K562 (cell line): ENCODE data around the gene DISC1. TPM values are rescaled to one million over a fixed set of nuclear protein-coding genes. Genes with fewer than 3 reads are reported as not detected.

Experiments used
- ATAC-seq: fragments of 200-7000 bp; cut with Tn5 transposase; 3 replicates; pipeline ENCODE4 v1.9.1; 2020; ENCODE audit warnings: moderate library complexity
- BruUV-seq: library from RNA; stranded (reverse); fragments of 400-500 nt; replicated peaks from 2 replicates; lab custom pipeline; 2021; lab: Mats Ljungman, UMichigan
- CTCF ChIA-PET: fragments of 300-600 bp; formaldehyde crosslinking; extraction: SDS; loops from one replicate; lab custom pipeline; 2021; ENCODE audit warnings: low intra/inter-chr PET ratio; lab: Yijun Ruan, JAX
- POLR2A ChIA-PET: fragments of 300-600, 350-650 bp; sonication (Branson Sonifier 250); formaldehyde crosslinking; extraction: SDS; loops from one replicate; lab custom pipeline; 2021; ENCODE audit warnings: antibody characterized with exemption, inconsistent platforms; lab: Yijun Ruan, JAX
- DNase-seq, 4 experiments: peaks; one replicate each; pipeline versions ENCODE4 v3.0.0 to v3.0.0-alpha.2; 2011 to 2018; ENCODE audit warnings: low spot score in 3 of 4, mixed read lengths in 3 of 4; ENCODE audit errors: extremely low read depth in 1 of 4
- FAIRE-seq: peaks from 2 replicates; lab custom pipeline; 2011; peaks lifted over from hg19 to GRCh38; lab: Jason Lieb, UNC
- H2AFZ ChIP-seq: 2 replicates; pipeline ENCODE4 v1.6.0; 2011; ENCODE audit warnings: low read depth, low read length, control low read depth, inconsistent platforms
- H3K27ac ChIP-seq: fragments of 200-600 bp; 3 replicates; pipeline ENCODE4 v1.8.0; 2011; ENCODE audit warnings: low read depth, mild to moderate bottlenecking, control low read depth, inconsistent platforms, low read length, moderate library complexity, mixed read lengths; ENCODE audit errors: extremely low read depth
- H3K27me3 ChIP-seq, 2 experiments: fragments of 300-600 bp in 1 of 2; 2 replicates in 1 of 2; 3 replicates in 1 of 2; pipeline versions ENCODE4 v1.6.0 to v1.8.0; 2011; ENCODE audit warnings: inconsistent platforms in 2 of 2, low read length in 2 of 2, mild to moderate bottlenecking in 1 of 2, mixed read lengths in 1 of 2, moderate library complexity in 1 of 2; ENCODE audit not compliant: control insufficient read depth in 2 of 2, insufficient read depth in 2 of 2
- H3K36me3 ChIP-seq: fragments of 300-600 bp; 3 replicates; pipeline ENCODE4 v1.8.0; 2011; ENCODE audit warnings: mild to moderate bottlenecking, low read length, inconsistent platforms; ENCODE audit not compliant: control insufficient read depth, insufficient read depth
- H3K4me1 ChIP-seq, 2 experiments: fragments of 200-600 bp in 1 of 2; replicated peaks in 1 of 2; 2 replicates in 1 of 2; 3 replicates in 1 of 2; pipeline versions ENCODE4 v1.5.1 to v1.8.0; 2011; ENCODE audit warnings: inconsistent platforms in 2 of 2, low read length in 2 of 2, mild to moderate bottlenecking in 1 of 2, mixed read lengths in 1 of 2, moderate library complexity in 1 of 2; ENCODE audit not compliant: control insufficient read depth in 2 of 2, insufficient read depth in 2 of 2
- H3K4me2 ChIP-seq: 2 replicates; pipeline ENCODE4 v1.6.1; 2011; ENCODE audit warnings: low read length, control low read depth, inconsistent platforms, mixed read lengths; ENCODE audit not compliant: insufficient read depth
- H3K4me3 ChIP-seq: fragments of 200-600 bp; sonication (generic), shearing (Covaris generic); 2 replicates; pipeline ENCODE4 v1.5.1; 2016; ENCODE audit warnings: control low read depth, inconsistent platforms
- H3K79me2 ChIP-seq: fragments of 200-600 bp; 3 replicates; pipeline ENCODE4 v1.8.0; 2011; ENCODE audit warnings: low read length, inconsistent platforms; ENCODE audit not compliant: control insufficient read depth, insufficient read depth
- H3K9ac ChIP-seq, 2 experiments: 2 replicates each; pipeline versions ENCODE4 v1.6.0 to v1.6.1; 2011; ENCODE audit warnings: low read depth in 2 of 2, low read length in 2 of 2, control low read depth in 1 of 2, inconsistent platforms in 1 of 2, mild to moderate bottlenecking in 1 of 2, mixed read lengths in 1 of 2; ENCODE audit not compliant: insufficient read depth in 1 of 2
- H3K9me1 ChIP-seq: one replicate; pipeline ENCODE4 v1.6.0; 2011; ENCODE audit warnings: inconsistent platforms, mild to moderate bottlenecking, low read length, moderate library complexity; ENCODE audit not compliant: control insufficient read depth, insufficient read depth
- H3K9me3 ChIP-seq: replicated peaks from 2 replicates; pipeline ENCODE4 v1.5.1; 2011; ENCODE audit warnings: low read depth, low read length, inconsistent platforms; ENCODE audit not compliant: control insufficient read depth, insufficient read depth
- H4K20me1 ChIP-seq: replicated peaks from 2 replicates; pipeline ENCODE4 v1.6.1; 2011; ENCODE audit warnings: low read length, inconsistent platforms, mixed read lengths; ENCODE audit not compliant: control insufficient read depth, insufficient read depth
- ARHGAP35 ChIP-seq: fragments of 450-650 bp; IDR thresholded peaks from 2 replicates; pipeline ENCODE4 v1.6.1; 2018; ENCODE audit not compliant: partially characterized antibody
- ATF3 ChIP-seq, 2 experiments: fragments of 450-650 bp in 1 of 2; sonication (generic) in 1 of 2; formaldehyde crosslinking in 1 of 2; IDR thresholded peaks in 1 of 2; conservative IDR thresholded peaks in 1 of 2; 2 replicates each; pipeline versions ENCODE4 v1.6.1 to v1.8.1; 2016 to 2023; ENCODE audit warnings: mild to moderate bottlenecking in 2 of 2, moderate library complexity in 2 of 2, inconsistent platforms in 1 of 2, missing genetic modification reagents in 1 of 2
- KLF1 ChIP-seq: fragments of 450-650 bp; IDR thresholded peaks from 2 replicates; pipeline ENCODE4 v1.6.1; 2016; ENCODE audit warnings: missing genetic modification characterization, missing compliant biosample characterization
- MEIS2 ChIP-seq: fragments of 450-650 bp; IDR thresholded peaks from 2 replicates; pipeline ENCODE4 v1.6.1; 2014; ENCODE audit warnings: mild to moderate bottlenecking; ENCODE audit not compliant: partially characterized antibody
- RBM17 ChIP-seq: fragments of 200-400 bp; formaldehyde crosslinking; IDR thresholded peaks from 2 replicates; pipeline ENCODE4 v1.6.1; 2017; ENCODE audit warnings: low read depth, mild to moderate bottlenecking, low read length, borderline replicate concordance
- RFX7 ChIP-seq: fragments of 250-450 bp; sonication (Bioruptor Pico); IDR thresholded peaks from 2 replicates; pipeline ENCODE4 v1.5.1; 2021; ENCODE audit warnings: mild to moderate bottlenecking
- SFPQ ChIP-seq: fragments of 200-400 bp; formaldehyde crosslinking; IDR thresholded peaks from 2 replicates; pipeline ENCODE4 v1.6.1; 2017; ENCODE audit warnings: mild to moderate bottlenecking, low read depth, low read length, moderate library complexity
- SMARCB1 ChIP-seq: IDR thresholded peaks from 2 replicates; pipeline ENCODE4 v1.6.1; 2011; ENCODE audit warnings: improper control_type of control experiment, low read depth; ENCODE audit not compliant: insufficient read length
- SOX6 ChIP-seq: fragments of 450-650 bp; IDR thresholded peaks from 2 replicates; pipeline ENCODE4 v1.6.1; 2014; ENCODE audit warnings: mild to moderate bottlenecking
- ZBTB33 ChIP-seq: sonication (generic); formaldehyde crosslinking; IDR thresholded peaks from 2 replicates; pipeline ENCODE4 v1.8.1; 2023; ENCODE audit warnings: mild to moderate bottlenecking, missing genetic modification reagents
- ZBTB49 ChIP-seq: sonication (generic); formaldehyde crosslinking; IDR thresholded peaks from 2 replicates; pipeline ENCODE4 v1.8.0; 2022; ENCODE audit warnings: missing genetic modification reagents, mild to moderate bottlenecking, borderline replicate concordance
- ZFPM2 ChIP-seq: fragments of 250-450 bp; sonication (Bioruptor Pico); IDR thresholded peaks from 2 replicates; pipeline ENCODE4 v1.5.1; 2022; ENCODE audit warnings: mild to moderate bottlenecking
- ZNF76 ChIP-seq: fragments of 250-450 bp; sonication (Bioruptor Pico); IDR thresholded peaks from 2 replicates; pipeline ENCODE4 v1.4.0; 2020; ENCODE audit warnings: mild to moderate bottlenecking, moderate library complexity, borderline replicate concordance
- WGBS: fragments of 100-300 bp; shearing (Covaris generic); methylation state at CpG from one replicate; pipeline ENCODE4 v1.1.6; 2016; ENCODE audit warnings: low coverage, mixed read lengths; ENCODE audit not compliant: insufficient coverage; ENCODE audit errors: missing lambda C conversion rate; 5-methylcytosine and 5-hydroxymethylcytosine counted together
- in situ Hi-C: fragments of 300-500 bp; cut with MboI; formaldehyde crosslinking; loops from 4 replicates; pipeline ENCODE4 v1.15.0; 2018; ENCODE audit warnings: inconsistent platforms, mixed read lengths
- intact Hi-C: fragments of 100-400 bp; cut with micrococcal nuclease; formaldehyde crosslinking; loops from 2 replicates; pipeline ENCODE4 v1.14.2; 2022
- polyA plus RNA-seq, 8 experiments: library from polyadenylated mRNA; depleted of rRNA in 4 of 8; stranded (reverse) in 5 of 8; unstranded in 3 of 8; fragments of >200 nt; fragmentation: Nextera tagmentation in 2 of 8; fragmentation: Illumina TruSeq in 1 of 8; extraction: Ambion mirVana in 2 of 8; extraction: Trizol in 1 of 8; gene quantifications; 2 replicates each; pipeline versions ENCODE4 v1.2.1 to v1.2.3, GENCODE V29; 2011 to 2014; ENCODE audit warnings: inconsistent platforms in 1 of 8, missing spikeins in 1 of 8
- total RNA-seq, 7 experiments: library from RNA; depleted of rRNA in 6 of 7; stranded (reverse); fragments of >200 nt in 6 of 7; fragmentation: Illumina TruSeq in 2 of 7; extraction: Trizol in 2 of 7; gene quantifications; 2 replicates each; pipeline versions ENCODE4 v1.2.1 to v1.2.3, GENCODE V29; 2011 to 2021; ENCODE audit warnings: low replicate concordance in 1 of 7

Gene DISC1
- total and polyA plus RNA-seq, 9 of the 15 experiments (the other 6 are each of a cell fraction or from before 2014, with no cell fraction given) = 0.01 to 0.11 (median 0.08) TPM; not detected in 1

GRCh38 chr1:231611111-231611510 is 15.5 kb upstream of the DISC1 start (continued):
- TF ChIP-seq ZBTB49 (CRISPR knock-in tag) (no peak), ARHGAP35 (no peak)

GRCh38 chr1:231611851-231612250 is 14.7 kb upstream of the DISC1 start:
- ATAC-seq = no peak
- FAIRE-seq = no peak
- Histone ChIP-seq H3K27ac (no peak overlapping the region), H3K27me3 (peaks cover 27 to 46% of the 10 kb centered on the region in 2 experiments), H3K4me2 (no peak overlapping the region), H4K20me1 (no peaks in the 10 kb centered on the region)
- CTCF ChIA-PET = no interaction called here
- TF ChIP-seq SFPQ = no peak
- no peak for TF ChIP-seq ATF3 (IDR thresholded peaks at IDR 0.05)
- no peak for TF ChIP-seq ATF3 (CRISPR knock-in tag; conservative IDR thresholded peaks at IDR 0.05)
- TF ChIP-seq SMARCB1 = no peak
- no peak for TF ChIP-seq RFX7 (CRISPR knock-in tag)
- no peak for TF ChIP-seq MEIS2
- no peak for TF ChIP-seq ZNF76 (CRISPR knock-in tag)
- no peak for TF ChIP-seq ZFPM2 (CRISPR knock-in tag)
- TF ChIP-seq RBM17 = no peak
- no peak for TF ChIP-seq SOX6
- TF ChIP-seq KLF1 (tag) = no peak
- no peak for TF ChIP-seq ZBTB33 (CRISPR knock-in tag)
- TF ChIP-seq, all 486 proteins: peak for 0
- Histone ChIP-seq H3K9me3 (no peaks in the 10 kb centered on the region), H3K4me3 (no peak overlapping the region), H2AFZ (no peak overlapping the region), H3K79me2 (no peaks in the 10 kb centered on the region), H3K4me1 (no peaks in the 10 kb centered on the region; a peak in 1 of 5 replicates), H3K36me3 (no peaks in the 10 kb centered on the region), H3K9me1 (no peaks in the 10 kb centered on the region), H3K9ac (no peak overlapping the region)
- DNase-seq = no peak
- intact Hi-C loops = no loop called here
- POLR2A ChIA-PET = no interaction called here
- in situ Hi-C loops = no loop called here
- WGBS = 1% methylated on average over 5 of the region's 5 CpGs
- no TSS peak for BruUV-seq
